Tibial artery (tissue), 4 donors: ENCODE measurements around the gene SPDYE3.
A peak's percentile ranks its signal among the peaks of the same experiment; 100 is the strongest.
"Not testable (repeated sequence)": the region's sequence is repeated elsewhere in the genome, so short reads cannot be mapped to it uniquely, and the experiment has no call there.

ENCODE experiments used
- DNase-seq, 2 donors: peaks; one replicate each; pipeline ENCODE4 v3.0.0-alpha.2; 2019
- H3K27ac ChIP-seq, 2 donors: fragments of 200-600 bp; sonication (generic) in 1 of 2; 1 replicate in 1 of 2; 2 replicates in 1 of 2; pipeline ENCODE4 v1.5.1; 2018 to 2019; ENCODE audit warnings: mild to moderate bottlenecking in 1 of 2
- H3K27me3 ChIP-seq, 2 donors: fragments of 200-600 bp; sonication (generic) in 1 of 2; one replicate each; pipeline versions ENCODE4 v1.5.1 to v1.6.0; 2016 to 2019
- H3K36me3 ChIP-seq, 3 donors: fragments of 200-600 bp; sonication (generic) in 2 of 3; one replicate each; pipeline ENCODE4 v1.5.1; 2016 to 2019; ENCODE audit warnings: mild to moderate bottlenecking in 2 of 3
- H3K4me1 ChIP-seq, 4 donors: fragments of 200-600 bp; sonication (generic) in 2 of 4; 1 replicate in 3 of 4; 2 replicates in 1 of 4; pipeline ENCODE4 v1.5.1; 2016 to 2019
- H3K4me3 ChIP-seq, 2 donors: fragments of 200-600 bp; sonication (generic) in 1 of 2; 1 replicate in 1 of 2; 2 replicates in 1 of 2; pipeline ENCODE4 v1.5.1; 2018 to 2019; ENCODE audit warnings: mild to moderate bottlenecking in 2 of 2
- H3K9me3 ChIP-seq, 3 donors: fragments of 200-600 bp; sonication (generic) in 1 of 3; one replicate each; pipeline ENCODE4 v1.5.1; 2016 to 2019
- intact Hi-C: fragments of 100-400 bp; cut with DNase I; formaldehyde crosslinking; loops from one replicate; pipeline ENCODE4 v1.15.0; 2023; ENCODE audit warnings: low total_unique reads

SPDYE3 gene

DNA sequence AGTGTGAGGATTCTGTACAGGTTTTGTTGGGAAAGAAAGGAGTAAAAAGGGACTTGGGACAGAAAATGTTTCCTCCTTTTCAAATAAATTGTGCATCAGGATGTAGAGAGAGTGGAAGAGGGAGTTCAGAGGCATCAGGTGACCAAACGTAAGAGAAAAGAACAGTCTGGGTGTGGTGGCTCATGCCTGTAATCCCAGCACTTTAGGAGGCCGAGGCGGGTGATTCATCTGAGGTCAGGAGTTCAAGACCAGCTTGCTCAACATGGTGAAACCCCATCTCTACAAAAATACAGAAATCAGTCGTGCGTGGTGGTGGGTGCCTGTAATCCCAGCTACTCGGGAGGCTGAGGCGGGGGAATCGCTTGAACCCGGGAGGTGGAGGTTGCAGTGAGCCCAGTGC, 12.2 kb upstream of the SPDYE3 start:
- DNase-seq, H3K4me1 ChIP-seq, intact Hi-C loops, H3K4me3 ChIP-seq, H3K27ac ChIP-seq, H3K9me3 ChIP-seq, H3K27me3 ChIP-seq, H3K36me3 ChIP-seq: not testable (repeated sequence)

DNA sequence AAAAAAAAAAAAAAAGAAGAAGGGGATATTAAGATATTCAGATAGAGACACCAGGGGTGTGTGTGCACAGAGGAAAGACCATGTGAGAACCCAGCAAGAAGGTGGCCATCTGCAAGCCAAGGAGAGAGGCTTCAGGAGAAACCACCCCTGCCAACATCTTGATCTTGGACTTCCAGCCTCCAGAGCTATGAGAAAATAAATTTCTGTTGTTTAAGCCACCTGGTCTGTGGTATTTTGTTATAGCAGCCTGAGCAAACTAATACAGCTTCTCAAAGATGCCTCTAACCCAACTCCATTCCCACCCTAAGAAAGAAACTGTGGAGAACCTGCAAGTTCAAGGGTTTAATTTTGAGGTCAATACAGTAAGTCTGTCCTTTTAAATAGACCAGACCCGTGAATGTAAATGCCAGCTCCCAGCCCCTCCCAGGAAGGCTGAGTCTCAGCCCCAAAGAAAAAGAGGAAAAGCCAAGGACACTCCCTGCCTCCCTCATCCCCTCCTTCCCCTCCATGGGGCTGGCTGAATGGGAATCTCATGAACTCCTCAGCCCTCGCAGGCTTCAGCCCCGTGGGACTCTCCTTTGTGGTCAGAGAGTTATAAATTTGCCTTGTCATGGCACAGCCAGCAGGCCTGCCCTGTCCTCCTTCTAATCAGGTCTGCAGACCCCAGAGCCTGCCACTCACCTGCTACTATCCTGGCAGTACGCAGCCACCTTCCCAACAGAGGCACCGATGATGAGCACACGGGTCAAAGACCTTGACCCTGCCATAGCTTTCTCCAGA, 9.5 kb upstream of the SPDYE3 start:
- H3K9me3 ChIP-seq, H3K4me3 ChIP-seq, DNase-seq, H3K36me3 ChIP-seq, H3K27me3 ChIP-seq, intact Hi-C loops, H3K27ac ChIP-seq, H3K4me1 ChIP-seq: not testable (repeated sequence)

DNA sequence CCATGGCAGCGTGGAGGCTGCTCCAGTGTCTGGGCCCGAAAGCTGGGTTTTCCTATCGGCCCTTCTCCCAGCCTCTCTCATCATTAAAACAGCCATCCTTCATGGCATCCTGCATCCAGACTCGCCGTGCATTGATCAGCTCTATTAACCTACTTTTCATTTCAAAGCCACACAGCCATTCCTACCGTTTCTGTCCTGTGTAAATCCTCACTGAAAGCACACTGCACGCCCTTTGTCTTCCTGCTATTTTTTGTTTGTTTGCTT, 8.9 kb upstream of the SPDYE3 start:
- H3K4me3 ChIP-seq, H3K9me3 ChIP-seq, H3K4me1 ChIP-seq, H3K27me3 ChIP-seq, H3K27ac ChIP-seq, H3K36me3 ChIP-seq, DNase-seq, intact Hi-C loops: not testable (repeated sequence)

DNA sequence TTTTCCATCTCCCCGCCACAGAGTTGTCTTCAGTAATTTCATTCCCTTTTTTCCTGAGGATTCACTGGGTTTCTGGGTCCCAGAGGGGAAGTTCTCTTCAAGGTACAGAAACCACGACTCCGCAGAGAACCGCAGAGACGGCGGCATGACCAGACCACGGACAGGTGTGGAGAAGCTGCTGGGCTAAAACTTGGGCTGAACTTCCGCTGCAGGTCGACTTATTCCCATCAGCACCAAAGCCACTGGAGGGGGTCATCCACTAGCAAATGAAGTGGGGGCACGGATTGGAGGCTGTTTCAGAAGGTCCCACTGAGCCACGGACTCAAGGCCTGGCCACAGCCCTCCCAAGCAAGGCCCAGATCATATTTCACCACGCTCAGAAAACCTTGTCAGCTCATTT, 3.0 kb upstream of the SPDYE3 start:
- intact Hi-C loops, H3K36me3 ChIP-seq, DNase-seq, H3K4me1 ChIP-seq, H3K27me3 ChIP-seq, H3K27ac ChIP-seq, H3K4me3 ChIP-seq, H3K9me3 ChIP-seq: not testable (repeated sequence)

DNA sequence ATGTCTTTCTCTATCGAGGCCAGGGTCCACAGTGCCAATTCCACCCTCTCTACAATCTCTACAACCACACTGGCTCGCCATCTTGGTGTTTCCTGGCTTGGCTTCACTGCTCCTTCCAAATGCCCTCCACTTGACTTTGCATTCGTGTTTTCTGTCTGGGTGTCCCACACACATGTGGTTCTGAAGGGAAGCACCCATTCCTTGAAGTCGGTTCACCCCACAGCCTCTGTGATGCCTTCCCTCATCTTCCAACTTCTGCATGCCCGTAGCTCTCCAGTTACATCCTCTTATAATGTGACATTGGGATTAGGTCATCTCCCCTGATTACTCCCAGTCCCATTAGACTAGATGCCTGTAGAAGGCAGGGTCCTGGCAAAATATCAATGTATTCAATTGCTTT, 10.8 kb downstream of the SPDYE3 start:
- DNase-seq, H3K4me1 ChIP-seq, H3K27ac ChIP-seq, H3K9me3 ChIP-seq, intact Hi-C loops, H3K4me3 ChIP-seq, H3K27me3 ChIP-seq: not testable (repeated sequence)
- H3K36me3 ChIP-seq, result peaks cover 0 to 27% (median 0%) of the 10 kb centered on the region in 3 donors

DNA sequence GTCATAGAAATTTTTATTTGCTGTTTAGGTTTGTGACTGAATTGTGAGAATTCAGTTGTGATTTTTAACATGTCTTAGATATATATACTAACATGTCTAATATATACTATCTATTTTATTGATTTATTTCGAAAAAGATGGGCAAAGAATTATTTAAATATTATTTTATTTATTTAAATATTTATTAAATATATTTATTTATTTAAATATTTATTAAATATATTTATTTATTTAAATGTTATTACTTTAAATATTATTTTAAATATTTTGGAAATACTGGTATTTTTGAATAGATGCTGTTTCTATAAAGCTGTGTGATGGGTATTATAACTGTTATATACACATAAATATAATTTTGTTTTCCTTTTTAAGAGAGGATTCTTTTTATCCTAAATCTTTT, 14.1 kb downstream of the SPDYE3 start:
- H3K36me3 ChIP-seq, result peaks cover 0 to 53% (median 21%) of the 10 kb centered on the region in 3 donors
- intact Hi-C loops, H3K4me1 ChIP-seq, H3K27me3 ChIP-seq, DNase-seq, H3K27ac ChIP-seq, H3K4me3 ChIP-seq, H3K9me3 ChIP-seq: not testable (repeated sequence)

DNA sequence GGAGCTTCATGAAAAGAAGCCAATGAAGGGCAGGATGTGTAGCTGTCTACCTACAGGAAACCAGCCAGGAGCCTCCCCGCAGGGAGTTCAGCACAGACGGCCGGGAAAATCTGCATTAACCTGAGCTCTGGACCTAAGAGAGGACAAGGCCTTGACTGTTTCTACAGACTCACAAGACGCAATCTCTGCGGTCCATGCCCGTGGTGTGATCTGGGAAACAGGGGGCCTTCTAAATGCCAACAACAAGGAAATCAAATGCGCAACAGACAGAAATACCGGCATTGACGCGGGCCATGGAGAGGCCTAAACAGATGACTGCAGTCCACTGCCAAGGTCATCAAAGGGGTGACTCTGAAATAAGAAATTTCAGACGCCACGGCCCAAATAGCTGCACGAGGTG, 16.7 kb downstream of the SPDYE3 start:
- H3K9me3 ChIP-seq, H3K27me3 ChIP-seq, H3K4me1 ChIP-seq, H3K4me3 ChIP-seq, DNase-seq, H3K27ac ChIP-seq, intact Hi-C loops: not testable (repeated sequence)
- peaks cover 11 to 69% (median 35%) of the 10 kb centered on the region in 3 donors for H3K36me3 ChIP-seq

DNA sequence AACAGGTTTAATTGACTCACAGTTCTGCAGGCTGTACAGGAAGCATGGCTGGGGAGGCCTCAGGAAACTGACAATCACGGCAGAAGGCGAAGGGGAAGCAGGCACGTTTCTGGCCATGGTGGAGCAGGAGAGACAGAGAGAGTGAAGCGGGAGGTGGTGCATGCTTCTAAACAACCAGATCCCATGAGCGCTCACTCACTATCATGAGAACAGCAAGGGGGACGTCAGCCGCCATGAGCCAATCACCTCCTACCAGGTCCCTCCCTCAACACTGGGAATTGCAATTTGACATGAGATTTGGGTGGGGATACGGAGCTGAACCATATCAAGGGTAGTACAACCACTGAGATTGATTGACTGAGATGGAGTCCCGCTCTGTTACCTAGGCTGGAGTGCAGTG, 18.2 kb downstream of the SPDYE3 start:
- H3K4me1 ChIP-seq, intact Hi-C loops, H3K27me3 ChIP-seq, H3K27ac ChIP-seq, H3K9me3 ChIP-seq, DNase-seq, H3K4me3 ChIP-seq: not testable (repeated sequence)
- H3K36me3 ChIP-seq, result peaks cover 11 to 59% (median 35%) of the 10 kb centered on the region in 3 donors

DNA sequence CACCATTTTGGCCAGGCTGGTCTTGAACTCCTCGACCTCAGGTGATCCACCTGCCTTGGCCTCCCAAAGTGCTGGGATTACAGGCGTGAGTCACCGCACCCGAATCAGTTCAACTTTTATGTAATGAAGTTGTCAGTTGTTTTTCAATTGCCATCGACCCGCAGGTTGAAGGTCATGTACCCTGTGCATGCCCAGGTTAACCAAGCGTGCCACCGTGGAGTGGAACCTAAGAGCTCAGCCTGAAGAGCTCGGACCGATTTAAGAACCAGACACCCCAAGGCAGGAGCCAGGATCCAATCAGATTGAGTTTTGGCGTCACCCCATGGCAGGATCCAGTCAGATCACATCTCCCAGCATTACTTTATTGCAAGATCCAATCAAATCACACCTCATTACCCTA, 19.4 kb downstream of the SPDYE3 start:
- H3K27ac ChIP-seq, H3K4me3 ChIP-seq, H3K4me1 ChIP-seq, intact Hi-C loops, H3K9me3 ChIP-seq, H3K27me3 ChIP-seq, DNase-seq: not testable (repeated sequence)
- peaks cover 11 to 56% (median 35%) of the 10 kb centered on the region in 3 donors for H3K36me3 ChIP-seq

DNA sequence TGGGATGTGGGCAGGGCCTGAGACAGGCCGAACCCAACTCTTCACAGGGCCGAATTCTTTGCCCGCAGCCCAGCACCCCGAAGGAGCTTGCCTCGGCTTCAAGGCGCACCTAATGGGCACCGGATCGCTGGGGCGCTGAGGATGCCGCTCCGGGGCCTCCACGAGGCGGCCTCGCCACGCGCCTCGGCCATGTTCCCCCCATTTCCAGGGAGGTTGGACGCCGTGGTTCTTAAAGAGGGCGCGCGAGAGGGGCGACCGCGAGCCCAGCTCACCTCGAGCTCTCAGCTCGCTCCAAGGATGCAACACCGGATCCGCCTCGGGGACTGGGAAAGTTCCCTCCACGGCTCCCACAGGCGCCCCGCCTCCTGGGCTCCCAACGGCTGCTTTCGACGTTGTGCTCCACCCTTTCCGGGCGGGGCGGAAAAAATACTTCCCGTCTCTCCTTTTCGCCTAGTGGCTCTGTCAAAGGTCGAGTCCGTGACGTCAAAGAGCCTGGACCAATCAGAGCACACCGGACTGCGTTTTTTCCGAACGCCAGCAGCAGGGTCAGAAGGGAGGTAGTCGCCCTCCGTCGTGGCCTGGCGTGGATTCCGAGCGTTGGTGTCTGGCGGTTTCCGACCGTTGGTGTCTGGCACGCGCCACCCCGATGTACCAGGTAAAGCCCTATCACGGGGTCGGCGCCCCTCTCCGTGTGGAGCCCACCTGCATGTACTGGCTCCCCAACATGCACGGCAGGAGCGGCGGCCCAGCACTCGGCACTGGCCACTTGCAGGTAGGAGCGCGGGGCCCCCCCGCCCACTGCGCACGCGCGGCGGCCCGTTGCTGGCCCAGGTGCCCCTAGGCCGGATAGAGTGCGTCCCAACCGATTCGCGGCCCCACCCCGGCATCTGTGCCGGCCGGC, 28.3 kb downstream of the SPDYE3 start:
- DNase-seq, result peak; percentile 91 to 98
- Histone ChIP-seq H3K27ac (peak overlapping the region; percentile 86 to 96), H3K4me1 (peaks cover 0 to 14% (median 6%) of the 10 kb centered on the region in 4 donors), H3K4me3 (peak overlapping the region; percentile 82 to 83)
- H3K36me3 ChIP-seq, H3K9me3 ChIP-seq, H3K27me3 ChIP-seq, intact Hi-C loops: not testable (repeated sequence)

DNA sequence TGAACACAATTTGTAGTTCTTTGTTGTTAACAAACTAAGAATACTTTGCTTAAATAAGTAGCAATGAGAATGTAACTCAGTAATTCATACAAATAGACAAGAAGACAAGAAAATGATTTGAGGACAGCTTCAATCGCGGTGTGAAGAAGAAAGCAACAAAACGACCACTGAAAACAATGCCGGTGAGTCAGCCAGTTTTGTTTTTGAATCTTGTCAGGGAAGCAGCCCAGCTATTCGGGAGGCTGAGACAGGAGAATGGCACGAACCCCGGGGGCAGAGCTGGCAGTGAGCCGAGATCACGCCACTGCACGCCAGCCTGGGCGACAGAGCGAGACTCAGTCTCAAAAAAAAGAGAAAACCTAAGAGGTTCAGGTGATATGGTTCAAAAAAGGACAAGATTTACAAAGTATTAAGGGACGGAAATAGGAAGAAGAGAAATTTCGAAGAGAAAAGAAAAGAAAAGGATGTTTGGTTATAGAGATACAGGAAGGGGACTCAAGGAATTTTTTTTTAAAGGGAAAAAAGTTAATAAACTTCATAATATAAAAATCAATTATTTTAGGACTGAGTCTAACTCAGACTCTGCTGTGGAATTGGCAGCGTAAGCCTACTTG, 30.7 kb downstream of the SPDYE3 start:
- H3K27ac ChIP-seq, H3K4me3 ChIP-seq, H3K9me3 ChIP-seq, DNase-seq, H3K27me3 ChIP-seq, intact Hi-C loops: not testable (repeated sequence)
- Histone ChIP-seq H3K36me3 (peaks cover 7 to 28% (median 18%) of the 10 kb centered on the region in 3 donors), H3K4me1 (peaks cover 0 to 14% (median 6%) of the 10 kb centered on the region in 4 donors)

DNA sequence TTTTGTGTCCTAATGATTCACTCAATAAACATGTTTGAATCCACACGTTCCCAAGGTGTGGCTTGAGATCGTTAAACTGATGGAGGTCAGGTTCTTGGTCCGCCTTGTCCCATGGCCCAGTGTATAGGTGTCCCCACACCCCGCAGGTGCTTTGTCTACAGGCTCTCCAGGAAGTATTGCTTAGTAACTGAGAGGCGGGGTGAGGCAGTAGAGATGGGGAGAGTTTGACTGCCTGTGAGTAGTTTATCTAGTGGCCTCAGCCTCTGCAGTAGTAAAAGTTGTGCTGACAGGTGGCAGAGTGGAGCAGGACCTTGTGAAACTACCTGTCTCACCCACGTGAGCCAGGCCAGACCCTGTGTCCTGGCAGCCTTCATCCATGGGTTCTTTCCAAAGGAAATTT, 33.8 kb downstream of the SPDYE3 start:
- DNase-seq, H3K27ac ChIP-seq, H3K4me3 ChIP-seq, H3K9me3 ChIP-seq, H3K27me3 ChIP-seq, intact Hi-C loops: not testable (repeated sequence)
- H3K4me1 ChIP-seq, result peaks cover 0 to 16% (median 8%) of the 10 kb centered on the region in 4 donors
- H3K36me3 ChIP-seq, result peaks cover 7 to 45% (median 21%) of the 10 kb centered on the region in 3 donors
